ENCODE measurements around the gene LRRC18. TPM values are rescaled to one million over a fixed set of nuclear protein-coding genes. Genes with fewer than 3 reads are reported as not detected.

Gene LRRC18
- total and polyA plus RNA-seq, 2 of the 13 experiments (the other 11 are each of a cell fraction or from before 2014, with no cell fraction given), result not detected

- no peak for TF ChIP-seq ZHX2 (IDR thresholded peaks at IDR 0.05; ENCODE audit: low read depth)
- TF ChIP-seq ZHX2 (CRISPR knock-in tag; IDR thresholded peaks at IDR 0.05; ENCODE audit: borderline replicate concordance), result no peak
- no peak for TF ChIP-seq CAMTA2 (CRISPR knock-in tag; IDR thresholded peaks at IDR 0.05; ENCODE audit: borderline replicate concordance)
- no peak for TF ChIP-seq SUZ12 (IDR thresholded peaks at IDR 0.05; ENCODE audit: low read depth, low read length)
- TF ChIP-seq ZNF589 (CRISPR knock-in tag; conservative IDR thresholded peaks at IDR 0.05), result no peak
Measured at GRCh38 chr10:48938990-48939536, 577 bp downstream of the LRRC18 start (continued).

GRCh38 chr10:48938281-48938680 lies 1.4 kb downstream of the LRRC18 start:
- H3K27ac ChIP-seq (ENCODE audit: extremely low read length, insufficient read depth, low read length), result no peak overlapping the region
- H3K36me3 ChIP-seq (replicated peaks in 1 of 2; ENCODE audit: control insufficient read depth in 1 of 2, insufficient read depth in 2 of 2, low read length in 2 of 2), result no peaks in the 10 kb centered on the region
- BruUV-seq (replicated peaks), result no TSS peak
- H3K79me2 ChIP-seq (ENCODE audit: insufficient read depth, low read length), result no peaks in the 10 kb centered on the region
- H2AFZ ChIP-seq (ENCODE audit: low read length), result no peak overlapping the region
- intact Hi-C loops (cut with micrococcal nuclease; ENCODE audit: unreplicated experiment) (no loop called here), in situ Hi-C loops (cut with HindIII; ENCODE audit: extremely low pct_ligation_motif_present, low pct_unique_long_range_greater_than_20kb) (no loop called here)
- no peak for FAIRE-seq
- H3K4me1 ChIP-seq (ENCODE audit: insufficient read depth, low read length), result no peaks in the 10 kb centered on the region
- POLR2A ChIA-PET, result no interaction called here
- CTCF ChIA-PET (ENCODE audit: low intra/inter-chr PET ratio, low total read pairs), result no interaction called here
- H3K9me3 ChIP-seq (ENCODE audit: low read length), result no peaks in the 10 kb centered on the region
- no CpG with 5 or more reads among the region's 2 CpGs for WGBS (ENCODE audit: low lambda C conversion rate)
- H3K4me3 ChIP-seq (replicated peaks in 1 of 3; ENCODE audit: insufficient read depth in 1 of 3, low read depth in 2 of 3, low read length in 3 of 3), result no peak overlapping the region
- no peak for ATAC-seq
- no peak overlapping the region for H3K4me2 ChIP-seq (ENCODE audit: low read depth, low read length)
- H3K9ac ChIP-seq (ENCODE audit: insufficient read depth, low read depth, low read length), result no peak overlapping the region
- no peak for DNase-seq (ENCODE audit: low spot score)
- H3K27me3 ChIP-seq (ENCODE audit: control insufficient read depth in 1 of 2, insufficient read depth in 2 of 2, low read length in 2 of 2), result peaks cover 4 to 24% of the 10 kb centered on the region in 2 experiments; a peak in 3 of 5 replicates
- no peaks in the 10 kb centered on the region for H4K20me1 ChIP-seq (ENCODE audit: insufficient read depth, low read length)
- no peak for TF ChIP-seq RORA (CRISPR knock-in tag; IDR thresholded peaks at IDR 0.05)
- TF ChIP-seq FOXP1 (IDR thresholded peaks at IDR 0.05), result no peak
- TF ChIP-seq FOXP1 (CRISPR knock-in tag; IDR thresholded peaks at IDR 0.05), result no peak
- TF ChIP-seq TIGD3 (CRISPR knock-in tag; IDR thresholded peaks at IDR 0.05; ENCODE audit: borderline replicate concordance), result no peak
- TF ChIP-seq BORCS8-MEF2B (CRISPR knock-in tag; IDR thresholded peaks at IDR 0.05), result no peak
- no peak for TF ChIP-seq ZBTB37 (CRISPR knock-in tag; IDR thresholded peaks at IDR 0.05)
- no peak for TF ChIP-seq RBFOX2 (IDR thresholded peaks at IDR 0.05; ENCODE audit: low read depth, low read length)
